Natural killer cell (primary cell): ENCODE results near the gene FAM168B. TPM values are rescaled to one million over a fixed set of nuclear protein-coding genes. Genes with fewer than 3 reads are reported as not detected.
A peak's percentile ranks its signal among the peaks of the same experiment; 100 is the strongest.

Source experiments
- ATAC-seq, 3 donors: fragments of 150-1000 bp in 2 of 3; fragments of 200-7000 bp in 1 of 3; cut with Tn5 transposase; 1 replicate in 1 of 3; 2 replicates in 2 of 3; pipeline ENCODE4 v1.10.0; 2021; ENCODE audit warnings: mild to moderate bottlenecking in 2 of 3, moderate library complexity in 2 of 3
- DNase-seq, 2 donors: peaks; one replicate each; pipeline versions ENCODE4 v3.0.0 to v3.0.0-alpha.2; 2013 to 2021; ENCODE audit warnings: mixed read lengths in 1 of 2
- H3K27ac ChIP-seq: one replicate; pipeline ENCODE4 v1.5.1; 2013; ENCODE audit warnings: mild to moderate bottlenecking, low read length
- H3K27me3 ChIP-seq: one replicate; pipeline ENCODE4 v1.6.1; 2013; ENCODE audit warnings: low read length; ENCODE audit not compliant: control insufficient read depth, insufficient read depth
- H3K36me3 ChIP-seq: one replicate; pipeline ENCODE4 v1.6.1; 2013; ENCODE audit warnings: low read length; ENCODE audit not compliant: control insufficient read depth, insufficient read depth
- H3K4me1 ChIP-seq: one replicate; pipeline ENCODE4 v1.6.1; 2013; ENCODE audit warnings: low read length; ENCODE audit not compliant: control insufficient read depth, insufficient read depth
- H3K4me3 ChIP-seq: one replicate; pipeline ENCODE4 v1.5.1; 2013; ENCODE audit warnings: low read length
- H3K9me3 ChIP-seq: one replicate; pipeline ENCODE4 v1.6.1; 2013; ENCODE audit warnings: low read length; ENCODE audit not compliant: control insufficient read depth, insufficient read depth
- H3K27ac Mint-ChIP-seq, 2 donors: one replicate each; pipeline ENCODE4 v1.8.0; 2022; ENCODE audit warnings: mild to moderate bottlenecking in 2 of 2, mixed read lengths in 2 of 2, moderate library complexity in 1 of 2
- H3K27me3 Mint-ChIP-seq, 2 donors: one replicate each; pipeline ENCODE4 v1.8.0; 2022; ENCODE audit warnings: low read depth in 2 of 2, mixed read lengths in 2 of 2
- H3K36me3 Mint-ChIP-seq: one replicate; pipeline ENCODE4 v1.8.0; 2022; ENCODE audit warnings: mixed read lengths
- H3K4me1 Mint-ChIP-seq, 2 donors: one replicate each; pipeline ENCODE4 v1.8.0; 2022; ENCODE audit warnings: mixed read lengths in 2 of 2
- H3K4me3 Mint-ChIP-seq: one replicate; pipeline ENCODE4 v1.8.0; 2022; ENCODE audit warnings: mild to moderate bottlenecking, moderate library complexity, mixed read lengths
- H3K9me3 Mint-ChIP-seq, 2 donors: one replicate each; pipeline ENCODE4 v1.8.0; 2022; ENCODE audit warnings: mixed read lengths in 2 of 2
- WGBS: methylation state at CpG from one replicate; pipeline ENCODE4 v1.1.7; 2013; ENCODE audit warnings: missing lambda C conversion rate; ENCODE audit not compliant: insufficient coverage; 5-methylcytosine and 5-hydroxymethylcytosine counted together
- intact Hi-C: fragments of 100-400 bp; cut with micrococcal nuclease; formaldehyde crosslinking; loops from one replicate; pipeline ENCODE4 v1.14.2; 2022
- total RNA-seq, 4 donors: library from RNA; stranded (reverse); fragments of 120-200 nt in 1 of 4; gene quantifications; one replicate each; pipeline versions ENCODE4 v1.2.3 to v1.2.4, GENCODE V29; 2013 to 2022
- TF ChIP-seq, protein P1 (sequence below): fragments of 200-600 bp; IDR thresholded peaks from one replicate; pipeline ENCODE4 v1.8.0; 2022; ENCODE audit warnings: antibody characterized with exemption

The FAM168B gene
- total RNA-seq, 3 donors from 2014 or later (not counting 1 experiment from before 2014, with no cell fraction given), result 56.0 to 70.7 (median 65.3) TPM

DNA sequence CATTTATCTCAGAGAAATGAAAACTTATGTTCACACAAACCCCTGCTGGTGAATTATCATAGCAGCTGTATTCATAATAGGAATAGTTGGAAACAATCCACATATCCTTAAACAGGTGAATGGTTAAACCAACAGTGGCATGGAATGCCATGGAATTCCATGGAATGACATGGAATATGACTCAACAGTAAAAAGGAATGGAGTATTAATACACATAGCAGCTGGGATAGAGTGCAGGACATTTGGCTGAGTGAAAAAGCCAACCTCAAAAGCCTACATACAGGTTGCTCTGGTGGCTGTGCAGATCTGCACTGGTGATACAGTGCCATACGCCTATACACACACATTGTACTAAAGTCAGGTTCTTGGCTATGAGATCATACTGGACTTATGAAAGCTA, 69.5 kb downstream of the FAM168B start:
- TF ChIP-seq, protein P1, sequence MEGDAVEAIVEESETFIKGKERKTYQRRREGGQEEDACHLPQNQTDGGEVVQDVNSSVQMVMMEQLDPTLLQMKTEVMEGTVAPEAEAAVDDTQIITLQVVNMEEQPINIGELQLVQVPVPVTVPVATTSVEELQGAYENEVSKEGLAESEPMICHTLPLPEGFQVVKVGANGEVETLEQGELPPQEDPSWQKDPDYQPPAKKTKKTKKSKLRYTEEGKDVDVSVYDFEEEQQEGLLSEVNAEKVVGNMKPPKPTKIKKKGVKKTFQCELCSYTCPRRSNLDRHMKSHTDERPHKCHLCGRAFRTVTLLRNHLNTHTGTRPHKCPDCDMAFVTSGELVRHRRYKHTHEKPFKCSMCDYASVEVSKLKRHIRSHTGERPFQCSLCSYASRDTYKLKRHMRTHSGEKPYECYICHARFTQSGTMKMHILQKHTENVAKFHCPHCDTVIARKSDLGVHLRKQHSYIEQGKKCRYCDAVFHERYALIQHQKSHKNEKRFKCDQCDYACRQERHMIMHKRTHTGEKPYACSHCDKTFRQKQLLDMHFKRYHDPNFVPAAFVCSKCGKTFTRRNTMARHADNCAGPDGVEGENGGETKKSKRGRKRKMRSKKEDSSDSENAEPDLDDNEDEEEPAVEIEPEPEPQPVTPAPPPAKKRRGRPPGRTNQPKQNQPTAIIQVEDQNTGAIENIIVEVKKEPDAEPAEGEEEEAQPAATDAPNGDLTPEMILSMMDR, result no peak
- Histone ChIP-seq H3K4me3 (no peak overlapping the region), H3K4me1 (no peaks in the 10 kb centered on the region), H3K36me3 (no peaks in the 10 kb centered on the region), H3K27me3 (peaks cover 4% of the 10 kb centered on the region), H3K27ac (no peak overlapping the region), H3K9me3 (peaks cover 6% of the 10 kb centered on the region)
- no peaks in the 10 kb centered on the region for H3K36me3 Mint-ChIP-seq
- DNase-seq (no peak), ATAC-seq (no peak)
- intact Hi-C loops, result no loop called here
- no peaks in the 10 kb centered on the region for H3K9me3 Mint-ChIP-seq
- peaks cover 15 to 43% of the 10 kb centered on the region in 2 donors for H3K27me3 Mint-ChIP-seq
- no peak overlapping the region for H3K27ac Mint-ChIP-seq
- H3K4me1 Mint-ChIP-seq, result no peaks in the 10 kb centered on the region
- WGBS, result 100% methylated on average over 1 of the region's 1 CpG
- no peak overlapping the region for H3K4me3 Mint-ChIP-seq

- Mint-ChIP-seq H3K27ac (no peak overlapping the region), H3K27me3 (peaks cover 18 to 49% of the 10 kb centered on the region in 2 donors)
- intact Hi-C loops, result no loop called here
Measured at GRCh38 chr2:131022731-131023130, 70.5 kb downstream of the FAM168B start.

GRCh38 chr2:131016826-131017741, 76.2 kb downstream of the FAM168B start:
- Histone ChIP-seq H3K9me3 (no peaks in the 10 kb centered on the region), H3K4me3 (no peak overlapping the region), H3K4me1 (no peaks in the 10 kb centered on the region), H3K27me3 (peaks cover 4% of the 10 kb centered on the region), H3K36me3 (no peaks in the 10 kb centered on the region), H3K27ac (no peak overlapping the region)
- WGBS, result 70% methylated on average over 7 of the region's 8 CpGs
- TF ChIP-seq, protein P1, result no peak
- no peak for DNase-seq
- H3K27me3 Mint-ChIP-seq, result peaks cover 8 to 31% of the 10 kb centered on the region in 2 donors
- H3K36me3 Mint-ChIP-seq, result no peaks in the 10 kb centered on the region
- H3K4me3 Mint-ChIP-seq, result no peak overlapping the region
- intact Hi-C loops, result no loop called here
- no peaks in the 10 kb centered on the region for H3K9me3 Mint-ChIP-seq
- ATAC-seq, result peak in 1 of 3 donors; percentile 14
- H3K4me1 Mint-ChIP-seq, result no peaks in the 10 kb centered on the region
- H3K27ac Mint-ChIP-seq, result no peak overlapping the region

More at GRCh38 chr2:131022731-131023130, 70.5 kb downstream of the FAM168B start:
- ATAC-seq (no peak), DNase-seq (no peak)
- no peak overlapping the region for H3K4me3 Mint-ChIP-seq
- Histone ChIP-seq H3K9me3 (peaks cover 2% of the 10 kb centered on the region), H3K36me3 (no peaks in the 10 kb centered on the region), H3K27me3 (peaks cover 4% of the 10 kb centered on the region), H3K4me1 (no peaks in the 10 kb centered on the region), H3K4me3 (no peak overlapping the region), H3K27ac (no peak overlapping the region)
- TF ChIP-seq, protein P1, result no peak
- 100% methylated on average over 1 of the region's 1 CpG for WGBS
- H3K9me3 Mint-ChIP-seq, result no peaks in the 10 kb centered on the region
- no peaks in the 10 kb centered on the region for H3K4me1 Mint-ChIP-seq
- H3K36me3 Mint-ChIP-seq, result no peaks in the 10 kb centered on the region
